ENCODE results near the gene STON1. TPM values are rescaled to one million over a fixed set of nuclear protein-coding genes. Genes with fewer than 3 reads are reported as not detected.

The STON1 gene
- total and polyA plus RNA-seq, 2 of the 8 experiments (the other 6 are each of a cell fraction or from before 2014, with no cell fraction given) = 5.0 to 10.1 TPM

- TF ChIP-seq CHD7 (IDR thresholded peaks at IDR 0.05; ENCODE audit: insufficient replicate concordance, low read length) = no peak
- no peak for TF ChIP-seq ATF3 (IDR thresholded peaks at IDR 0.05; ENCODE audit: insufficient read depth, low read depth, low read length)
- no peak for TF ChIP-seq RXRA (IDR thresholded peaks at IDR 0.05; ENCODE audit: insufficient read depth, low read depth, low read length)
- TF ChIP-seq POLR2A (IDR thresholded peaks at IDR 0.05; ENCODE audit: control extremely low read depth in 1 of 2, low read depth in 2 of 2, low read length in 2 of 2) = no peak
- no peak for TF ChIP-seq ZNF274 (IDR thresholded peaks at IDR 0.05; ENCODE audit: borderline replicate concordance, extremely low read depth, low read length)
- TF ChIP-seq SAP30 (IDR thresholded peaks at IDR 0.05; ENCODE audit: insufficient read depth, insufficient replicate concordance, low read length) = no peak
- no peak for TF ChIP-seq GABPA (IDR thresholded peaks at IDR 0.05; ENCODE audit: borderline replicate concordance, insufficient read depth, low read length)
- TF ChIP-seq SP1 (IDR thresholded peaks at IDR 0.05; ENCODE audit: low read depth, low read length) = no peak
- no peak for TF ChIP-seq NANOG (IDR thresholded peaks at IDR 0.05; ENCODE audit: insufficient read depth, low read depth, low read length, poor library complexity, severe bottlenecking)
- no peak for TF ChIP-seq RFX5 (IDR thresholded peaks at IDR 0.05; ENCODE audit: borderline replicate concordance, low read depth, low read length)
- TF ChIP-seq SP2 (IDR thresholded peaks at IDR 0.05; ENCODE audit: low read length) = no peak
- no peak for TF ChIP-seq TEAD4 (IDR thresholded peaks at IDR 0.05; ENCODE audit: low read depth, low read length)
These were observed 46.4 kb upstream of the STON1 start (continued) for GRCh38 chr2:48483506-48483905.
